ENCODE measurements around the gene ZNF212.

- TF ChIP-seq CTCF (IDR thresholded peaks at IDR 0.05; ENCODE audit: insufficient read depth, low read length) (no peak), REST (IDR thresholded peaks at IDR 0.05; ENCODE audit: insufficient replicate concordance, low read depth) (no peak)
Observed at GRCh38 chr7:149199234-149199995, 40.0 kb upstream of the ZNF212 start.

Measured in HL-60 (cell line).